HepG2 (cell line): ENCODE data around the gene ZNF440. TPM values are rescaled to one million over a fixed set of nuclear protein-coding genes. Genes with fewer than 3 reads are reported as not detected.

ENCODE experiments used
- BHLHE40 ChIP-seq: IDR thresholded peaks from 2 replicates; pipeline ENCODE4 v1.6.1; 2011; ENCODE audit warnings: low read length, improper control_type of control experiment
- ERF ChIP-seq: IDR thresholded peaks from 2 replicates; pipeline ENCODE4 v1.6.1; 2018; ENCODE audit warnings: missing biosample characterization, missing genetic modification reagents
- FOSL2 ChIP-seq: sonication (generic); formaldehyde crosslinking; IDR thresholded peaks from 2 replicates; pipeline ENCODE4 v1.4.0; 2020; ENCODE audit warnings: missing genetic modification reagents
- HDAC2 ChIP-seq: sonication (generic); formaldehyde crosslinking; IDR thresholded peaks from 2 replicates; pipeline ENCODE4 v1.4.0; 2020; ENCODE audit warnings: missing genetic modification reagents
- LCORL ChIP-seq, 2 experiments: fragments of 450-650 bp in 1 of 2; sonication (generic) in 1 of 2; formaldehyde crosslinking in 1 of 2; IDR thresholded peaks; 2 replicates each; pipeline versions ENCODE4 v1.5.0 to v1.6.1; 2017 to 2020; ENCODE audit warnings: antibody characterized with exemption in 1 of 2, missing genetic modification reagents in 1 of 2
- MTA1 ChIP-seq: sonication (generic); formaldehyde crosslinking; IDR thresholded peaks from 2 replicates; pipeline ENCODE4 v1.4.0; 2020; ENCODE audit warnings: missing genetic modification reagents, mild to moderate bottlenecking, borderline replicate concordance
- MXI1 ChIP-seq: IDR thresholded peaks from 3 replicates; pipeline ENCODE4 v1.6.1; 2012; ENCODE audit warnings: low read depth, low read length, inconsistent platforms, borderline replicate concordance
- PAX8 ChIP-seq: sonication (generic); formaldehyde crosslinking; IDR thresholded peaks from 2 replicates; pipeline ENCODE4 v1.8.0; 2022; ENCODE audit warnings: mild to moderate bottlenecking, missing genetic modification reagents, borderline replicate concordance
- PRPF4 ChIP-seq: fragments of 200-400 bp; formaldehyde crosslinking; IDR thresholded peaks from 2 replicates; pipeline ENCODE4 v1.6.1; 2016; ENCODE audit warnings: low read length, low read depth; ENCODE audit not compliant: poor library complexity, severe bottlenecking
- RAD51 ChIP-seq: fragments of 450-650 bp; IDR thresholded peaks from 2 replicates; pipeline ENCODE4 v1.6.1; 2016; ENCODE audit warnings: borderline replicate concordance
- RBFOX2 ChIP-seq: fragments of 200-400 bp; formaldehyde crosslinking; IDR thresholded peaks from 2 replicates; pipeline ENCODE4 v1.6.1; 2017; ENCODE audit warnings: low read depth, mild to moderate bottlenecking, low read length
- SPEN ChIP-seq: sonication (generic); formaldehyde crosslinking; IDR thresholded peaks from 2 replicates; pipeline ENCODE4 v1.5.1; 2020; ENCODE audit warnings: low read depth, mild to moderate bottlenecking, missing genetic modification reagents
- TEAD3 ChIP-seq: optimal IDR thresholded peaks from 2 replicates; pipeline ENCODE3; 2016; ENCODE audit warnings: borderline replicate concordance
- ZFP37 ChIP-seq: sonication (generic); formaldehyde crosslinking; IDR thresholded peaks from 2 replicates; pipeline ENCODE4 v1.4.0; 2020; ENCODE audit warnings: missing genetic modification reagents, borderline replicate concordance
- ZNF138 ChIP-seq: sonication (generic); formaldehyde crosslinking; IDR thresholded peaks from 2 replicates; pipeline ENCODE4 v1.5.0; 2020; ENCODE audit warnings: mild to moderate bottlenecking, low read depth, missing genetic modification reagents
- ZNF557 ChIP-seq: sonication (generic); formaldehyde crosslinking; IDR thresholded peaks from 2 replicates; pipeline ENCODE4 v1.4.0; 2020; ENCODE audit warnings: missing genetic modification reagents
- polyA plus RNA-seq, 8 experiments: library from polyadenylated mRNA; depleted of rRNA in 3 of 8; stranded (reverse) in 7 of 8; unstranded in 1 of 8; fragments of >200 nt; fragmentation: Illumina TruSeq in 4 of 8; extraction: Trizol in 4 of 8; gene quantifications; 2 replicates each; pipeline versions ENCODE4 v1.2.1 to v1.2.3, GENCODE V29; 2011 to 2016; ENCODE audit warnings: low read depth in 4 of 8, missing spikeins in 1 of 8, mixed read lengths in 1 of 8; ENCODE audit not compliant: insufficient read depth in 1 of 8
- total RNA-seq, 5 experiments: library from RNA; depleted of rRNA; stranded (reverse); fragments of >200 nt; fragmentation: Illumina TruSeq; extraction: Trizol; gene quantifications; 2 replicates each; pipeline ENCODE4 v1.2.3, GENCODE V29; 2016; ENCODE audit warnings: low read depth in 1 of 5
- TF ChIP-seq, protein P1 (sequence below): sonication (generic); formaldehyde crosslinking; IDR thresholded peaks from 2 replicates; pipeline ENCODE4 v1.4.0; 2020; ENCODE audit warnings: mild to moderate bottlenecking, missing genetic modification reagents, borderline replicate concordance
- TF ChIP-seq, protein P2 (sequence below): IDR thresholded peaks from 2 replicates; pipeline ENCODE4 v1.6.1; 2016; ENCODE audit warnings: mild to moderate bottlenecking, missing biosample characterization, missing genetic modification reagents
- TF ChIP-seq, protein P3 (sequence below): sonication (generic); formaldehyde crosslinking; IDR thresholded peaks from 2 replicates; pipeline ENCODE4 v1.8.1; 2022; ENCODE audit warnings: mild to moderate bottlenecking, missing genetic modification reagents

Gene ZNF440
- total and polyA plus RNA-seq, 2 of the 13 experiments (the other 11 are each of a cell fraction or from before 2014, with no cell fraction given), result 2.7 to 12.4 TPM

DNA sequence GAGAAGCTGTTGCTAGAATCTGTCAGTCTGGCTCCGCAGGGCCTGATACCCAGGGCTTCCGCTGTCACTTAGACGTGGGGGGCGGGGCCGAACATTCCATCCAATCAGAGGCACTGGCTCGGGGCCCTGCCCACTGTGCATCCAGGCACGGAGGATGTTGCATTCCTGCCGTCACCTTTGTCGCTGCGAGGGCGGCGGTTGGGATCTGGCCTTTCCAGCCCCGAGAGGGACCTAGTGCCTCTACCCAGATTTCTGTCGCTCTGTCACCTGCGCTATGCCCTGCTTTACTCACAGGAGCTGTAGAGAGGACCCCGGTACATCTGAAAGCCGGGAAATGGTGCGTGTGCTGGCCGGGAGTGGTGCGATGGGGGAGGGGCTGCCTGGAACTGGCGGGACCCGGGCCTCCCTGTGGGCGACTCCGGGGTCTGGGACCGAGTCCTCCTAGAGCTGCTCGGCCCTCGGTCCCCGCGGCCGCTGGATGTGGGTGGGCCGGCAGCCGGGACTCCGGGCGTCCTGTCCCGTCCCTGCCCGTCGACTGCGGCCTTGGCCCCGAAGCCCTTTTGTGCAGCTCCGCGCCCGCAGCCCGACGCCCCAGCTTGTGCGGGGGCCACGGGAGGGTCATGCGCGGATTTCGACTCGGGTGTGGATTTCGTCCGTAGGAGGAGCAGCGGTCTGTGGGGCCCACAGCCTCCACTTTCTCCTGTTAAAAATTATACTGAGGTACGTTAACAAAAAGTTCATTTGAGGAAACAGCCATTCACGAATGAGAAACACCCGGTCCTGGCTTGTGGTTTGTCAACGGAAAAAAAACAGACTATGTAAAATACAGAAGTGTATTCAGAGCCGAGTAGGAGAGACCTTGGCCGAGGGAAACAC, 34.8 kb downstream of the ZNF440 start, which contains the start of gene ZNF439 (continued):
- TF ChIP-seq ZNF138 (CRISPR knock-in tag) (no peak; the same call in 1 of the 2 replicates), PRPF4 (no peak), BHLHE40 (0 out of 2 replicates have a peak, but pooled peaks have one; percentile 31), ZNF557 (CRISPR knock-in tag) (0 out of 2 replicates have a peak, but pooled peaks have one; percentile 56), HDAC2 (CRISPR knock-in tag) (peak; percentile 59), LCORL (IDR thresholded peaks at IDR 0.05) (no peak), LCORL (CRISPR knock-in tag; IDR thresholded peaks at IDR 0.05) (peak; percentile 30; the same call in 1 of the 2 replicates), ZFP37 (peak; percentile 77; the same call in 1 of the 2 replicates), PAX8 (0 out of 2 replicates have a peak, but pooled peaks have one; percentile 56), TEAD3 (CRISPR knock-in tag) (peak; percentile 97), SPEN (peak; percentile 66), ERF (CRISPR knock-in tag) (peak; percentile 28; the same call in 1 of the 2 replicates), MTA1 (CRISPR knock-in tag) (peak; percentile 84; the same call in 1 of the 2 replicates), RBFOX2 (peak; percentile 50; the same call in 1 of the 2 replicates), RAD51 (no peak), FOSL2 (CRISPR knock-in tag) (peak; percentile 8; the same call in 1 of the 2 replicates), MXI1 (peak; percentile 70; the same call in 1 of the 3 replicates)
- TF ChIP-seq, protein P1, sequence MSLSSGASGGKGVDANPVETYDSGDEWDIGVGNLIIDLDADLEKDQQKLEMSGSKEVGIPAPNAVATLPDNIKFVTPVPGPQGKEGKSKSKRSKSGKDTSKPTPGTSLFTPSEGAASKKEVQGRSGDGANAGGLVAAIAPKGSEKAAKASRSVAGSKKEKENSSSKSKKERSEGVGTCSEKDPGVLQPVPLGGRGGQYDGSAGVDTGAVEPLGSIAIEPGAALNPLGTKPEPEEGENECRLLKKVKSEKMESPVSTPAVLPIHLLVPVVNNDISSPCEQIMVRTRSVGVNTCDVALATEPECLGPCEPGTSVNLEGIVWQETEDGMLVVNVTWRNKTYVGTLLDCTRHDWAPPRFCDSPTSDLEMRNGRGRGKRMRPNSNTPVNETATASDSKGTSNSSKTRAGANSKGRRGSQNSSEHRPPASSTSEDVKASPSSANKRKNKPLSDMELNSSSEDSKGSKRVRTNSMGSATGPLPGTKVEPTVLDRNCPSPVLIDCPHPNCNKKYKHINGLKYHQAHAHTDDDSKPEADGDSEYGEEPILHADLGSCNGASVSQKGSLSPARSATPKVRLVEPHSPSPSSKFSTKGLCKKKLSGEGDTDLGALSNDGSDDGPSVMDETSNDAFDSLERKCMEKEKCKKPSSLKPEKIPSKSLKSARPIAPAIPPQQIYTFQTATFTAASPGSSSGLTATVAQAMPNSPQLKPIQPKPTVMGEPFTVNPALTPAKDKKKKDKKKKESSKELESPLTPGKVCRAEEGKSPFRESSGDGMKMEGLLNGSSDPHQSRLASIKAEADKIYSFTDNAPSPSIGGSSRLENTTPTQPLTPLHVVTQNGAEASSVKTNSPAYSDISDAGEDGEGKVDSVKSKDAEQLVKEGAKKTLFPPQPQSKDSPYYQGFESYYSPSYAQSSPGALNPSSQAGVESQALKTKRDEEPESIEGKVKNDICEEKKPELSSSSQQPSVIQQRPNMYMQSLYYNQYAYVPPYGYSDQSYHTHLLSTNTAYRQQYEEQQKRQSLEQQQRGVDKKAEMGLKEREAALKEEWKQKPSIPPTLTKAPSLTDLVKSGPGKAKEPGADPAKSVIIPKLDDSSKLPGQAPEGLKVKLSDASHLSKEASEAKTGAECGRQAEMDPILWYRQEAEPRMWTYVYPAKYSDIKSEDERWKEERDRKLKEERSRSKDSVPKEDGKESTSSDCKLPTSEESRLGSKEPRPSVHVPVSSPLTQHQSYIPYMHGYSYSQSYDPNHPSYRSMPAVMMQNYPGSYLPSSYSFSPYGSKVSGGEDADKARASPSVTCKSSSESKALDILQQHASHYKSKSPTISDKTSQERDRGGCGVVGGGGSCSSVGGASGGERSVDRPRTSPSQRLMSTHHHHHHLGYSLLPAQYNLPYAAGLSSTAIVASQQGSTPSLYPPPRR (CRISPR knock-in tag), result 0 out of 2 replicates have a peak, but pooled peaks have one; percentile 4
- TF ChIP-seq, protein P2, sequence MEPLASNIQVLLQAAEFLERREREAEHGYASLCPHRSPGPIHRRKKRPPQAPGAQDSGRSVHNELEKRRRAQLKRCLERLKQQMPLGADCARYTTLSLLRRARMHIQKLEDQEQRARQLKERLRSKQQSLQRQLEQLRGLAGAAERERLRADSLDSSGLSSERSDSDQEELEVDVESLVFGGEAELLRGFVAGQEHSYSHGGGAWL (CRISPR knock-in tag), result peak; percentile 80
- TF ChIP-seq, protein P3, sequence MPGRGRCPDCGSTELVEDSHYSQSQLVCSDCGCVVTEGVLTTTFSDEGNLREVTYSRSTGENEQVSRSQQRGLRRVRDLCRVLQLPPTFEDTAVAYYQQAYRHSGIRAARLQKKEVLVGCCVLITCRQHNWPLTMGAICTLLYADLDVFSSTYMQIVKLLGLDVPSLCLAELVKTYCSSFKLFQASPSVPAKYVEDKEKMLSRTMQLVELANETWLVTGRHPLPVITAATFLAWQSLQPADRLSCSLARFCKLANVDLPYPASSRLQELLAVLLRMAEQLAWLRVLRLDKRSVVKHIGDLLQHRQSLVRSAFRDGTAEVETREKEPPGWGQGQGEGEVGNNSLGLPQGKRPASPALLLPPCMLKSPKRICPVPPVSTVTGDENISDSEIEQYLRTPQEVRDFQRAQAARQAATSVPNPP, result 0 out of 2 replicates have a peak, but pooled peaks have one; percentile 49
